Cerebellar nuclear complex (tissue), 1 donor: Measurements from ENCODE around the gene SNIP1.
A peak's percentile ranks its signal among the peaks of the same experiment; 100 is the strongest.
"Not testable (repeated sequence)": the region's sequence is repeated elsewhere in the genome, so short reads cannot be mapped to it uniquely, and the experiment has no call there.

Source experiments
- DNase-seq, 2 experiments: peaks; one replicate each; lab custom pipeline; 2025; lab: John Stamatoyannopoulos, UW

Gene SNIP1, protein sequence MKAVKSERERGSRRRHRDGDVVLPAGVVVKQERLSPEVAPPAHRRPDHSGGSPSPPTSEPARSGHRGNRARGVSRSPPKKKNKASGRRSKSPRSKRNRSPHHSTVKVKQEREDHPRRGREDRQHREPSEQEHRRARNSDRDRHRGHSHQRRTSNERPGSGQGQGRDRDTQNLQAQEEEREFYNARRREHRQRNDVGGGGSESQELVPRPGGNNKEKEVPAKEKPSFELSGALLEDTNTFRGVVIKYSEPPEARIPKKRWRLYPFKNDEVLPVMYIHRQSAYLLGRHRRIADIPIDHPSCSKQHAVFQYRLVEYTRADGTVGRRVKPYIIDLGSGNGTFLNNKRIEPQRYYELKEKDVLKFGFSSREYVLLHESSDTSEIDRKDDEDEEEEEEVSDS

DNA sequence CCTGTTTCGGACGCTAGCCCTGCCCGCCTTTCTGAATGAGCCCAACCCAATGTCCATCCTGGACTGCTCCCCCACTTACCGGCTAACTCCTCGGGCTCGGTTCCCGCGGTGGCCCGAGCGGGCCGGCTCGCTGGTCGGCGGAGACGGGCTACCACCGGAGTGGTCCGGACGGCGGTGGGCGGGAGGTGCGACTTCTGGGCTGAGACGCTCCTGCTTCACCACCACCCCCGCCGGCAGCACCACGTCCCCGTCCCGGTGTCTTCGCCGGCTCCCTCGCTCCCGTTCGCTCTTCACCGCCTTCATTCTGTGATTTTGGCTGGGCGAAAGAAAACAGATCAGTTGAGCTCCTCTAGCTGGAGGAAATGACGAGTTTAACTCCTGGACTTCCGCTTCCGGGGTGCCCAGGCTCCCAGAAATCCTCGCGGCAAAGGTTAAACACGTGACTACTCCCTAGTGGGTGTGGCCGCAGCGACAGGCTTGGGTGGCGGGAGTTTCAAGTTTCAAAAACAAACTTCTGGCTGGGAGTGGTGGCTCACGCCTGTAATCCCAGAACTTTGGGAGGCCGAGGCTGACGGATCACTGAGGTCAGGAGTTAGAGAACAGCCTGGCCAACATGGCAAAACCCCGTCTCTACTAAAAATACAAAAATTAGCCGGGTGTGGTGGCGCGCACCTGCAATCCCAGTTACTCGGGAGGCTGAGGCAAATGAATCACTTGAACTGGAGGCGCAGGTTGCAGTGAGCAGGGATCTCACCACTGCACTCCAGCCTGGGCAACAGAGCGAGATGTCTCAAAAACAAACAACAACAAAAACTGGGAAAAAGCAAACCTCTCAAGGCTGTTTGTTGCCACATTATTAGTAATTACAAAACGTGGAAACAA lies at the start of gene SNIP1:
SNIP1 (minus strand) TSS at position 367 of the 882 bp plus-strand sequence; CDS start at position 303, 64 bp downstream.
- DNase-seq, result peak; percentile 33 to 76

DNA sequence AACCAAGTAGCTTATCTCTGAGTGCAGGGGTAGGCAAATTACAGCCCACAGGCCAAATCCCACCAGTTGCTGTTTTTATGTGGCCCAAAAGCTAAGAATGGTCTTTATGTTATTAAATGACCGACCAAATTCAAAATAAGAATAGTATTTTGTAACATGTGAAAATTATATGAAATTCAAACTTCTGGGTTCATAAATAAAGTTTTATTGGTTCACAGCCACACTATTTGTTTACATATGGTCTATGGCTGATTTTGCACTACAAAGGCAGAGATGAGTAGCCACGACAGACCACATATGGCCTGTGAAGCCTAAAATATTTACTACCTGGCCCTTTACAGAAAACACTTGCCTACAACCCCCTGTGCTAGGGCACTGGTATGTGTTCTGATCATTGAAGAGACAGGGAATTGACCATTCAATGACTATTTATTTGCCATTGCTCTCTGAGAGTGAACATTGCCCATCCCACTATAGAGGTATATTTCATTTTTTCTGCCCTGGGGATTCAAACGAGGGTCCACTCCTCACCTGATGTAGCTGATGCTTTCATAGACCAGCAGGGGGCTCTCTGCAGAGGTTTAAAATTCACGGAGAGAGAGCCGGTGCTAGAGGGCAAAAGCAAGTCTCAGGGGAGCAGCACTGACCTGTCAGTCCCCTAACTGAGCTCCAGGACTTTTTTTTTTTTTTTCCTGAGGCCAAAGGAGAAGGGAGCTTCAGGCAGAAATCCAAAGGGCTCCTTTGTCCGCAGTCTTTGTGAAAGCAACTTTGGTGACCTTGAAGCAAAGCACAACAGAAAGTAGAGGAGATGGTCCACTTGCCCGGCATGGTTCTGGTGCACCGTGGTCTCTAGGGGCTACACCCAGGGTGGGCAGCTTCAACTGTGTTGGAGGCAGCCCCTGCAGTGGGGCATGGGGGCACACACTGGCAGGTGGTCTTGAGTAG lies 48.9 kb upstream of the SNIP1 start:
- DNase-seq, result no peak

DNA sequence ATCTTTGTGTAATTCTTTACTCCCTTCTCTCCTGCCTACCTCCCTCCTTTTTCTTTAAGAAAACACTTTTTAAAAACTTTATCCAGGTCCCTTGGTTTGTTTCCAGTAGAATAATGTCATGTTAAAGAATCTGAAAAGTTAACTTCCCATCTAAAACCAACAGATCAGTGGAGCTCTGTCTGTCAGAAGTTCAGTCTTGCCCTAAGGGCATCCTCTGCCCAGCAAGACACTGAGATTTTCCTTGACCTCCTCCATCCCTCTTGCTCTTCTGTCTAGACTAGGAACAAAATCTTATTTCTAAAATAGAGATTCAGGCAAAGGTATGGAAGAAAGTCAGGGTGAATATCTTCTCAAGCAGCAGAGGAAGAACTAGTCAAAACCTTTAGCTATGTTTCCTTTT lies 47.3 kb upstream of the SNIP1 start:
- no peak for DNase-seq

DNA sequence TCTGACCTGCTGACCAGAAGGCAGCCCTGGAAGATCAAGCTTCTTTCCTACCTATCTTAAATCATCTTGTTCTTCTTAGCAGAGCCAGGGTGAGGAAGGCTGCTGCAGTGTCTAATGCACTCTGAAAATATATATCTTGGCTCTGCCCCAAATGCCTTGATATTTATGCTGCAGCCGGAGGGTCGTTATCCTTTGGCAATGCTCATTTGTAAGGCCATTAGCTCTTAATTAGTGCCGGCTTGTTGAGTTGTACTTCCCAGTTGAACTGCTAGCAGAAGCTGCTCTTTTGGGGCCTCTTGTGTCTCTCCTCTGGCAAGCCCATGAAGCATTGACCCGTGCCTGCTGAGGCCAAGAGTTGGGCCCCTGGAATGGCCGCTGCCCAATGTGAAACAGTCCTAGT lies 45.8 kb upstream of the SNIP1 start:
- DNase-seq, result no peak

DNA sequence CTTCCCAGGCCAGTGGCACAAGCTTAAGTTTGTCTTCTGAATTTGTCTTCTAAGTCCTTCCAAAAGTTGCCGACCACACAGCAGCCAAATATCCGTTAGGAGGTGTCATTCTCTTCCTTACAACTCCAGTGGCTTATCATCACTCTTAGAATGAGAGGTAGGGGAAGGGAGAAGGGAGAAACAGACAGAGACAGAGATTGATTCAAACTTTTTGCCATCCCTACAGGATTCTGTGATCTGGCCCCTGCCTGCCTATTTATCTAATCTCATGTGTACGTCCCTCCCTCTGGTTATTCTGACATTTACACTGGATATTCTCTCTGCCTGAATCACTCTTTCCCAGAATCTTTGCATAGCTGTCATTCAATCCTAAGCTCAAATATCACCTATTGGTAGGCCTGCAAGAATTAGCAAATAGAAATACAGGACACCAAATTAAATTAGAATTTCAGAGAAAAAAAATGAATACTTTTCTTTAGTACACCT lies 42.1 kb upstream of the SNIP1 start:
- no peak for DNase-seq

DNA sequence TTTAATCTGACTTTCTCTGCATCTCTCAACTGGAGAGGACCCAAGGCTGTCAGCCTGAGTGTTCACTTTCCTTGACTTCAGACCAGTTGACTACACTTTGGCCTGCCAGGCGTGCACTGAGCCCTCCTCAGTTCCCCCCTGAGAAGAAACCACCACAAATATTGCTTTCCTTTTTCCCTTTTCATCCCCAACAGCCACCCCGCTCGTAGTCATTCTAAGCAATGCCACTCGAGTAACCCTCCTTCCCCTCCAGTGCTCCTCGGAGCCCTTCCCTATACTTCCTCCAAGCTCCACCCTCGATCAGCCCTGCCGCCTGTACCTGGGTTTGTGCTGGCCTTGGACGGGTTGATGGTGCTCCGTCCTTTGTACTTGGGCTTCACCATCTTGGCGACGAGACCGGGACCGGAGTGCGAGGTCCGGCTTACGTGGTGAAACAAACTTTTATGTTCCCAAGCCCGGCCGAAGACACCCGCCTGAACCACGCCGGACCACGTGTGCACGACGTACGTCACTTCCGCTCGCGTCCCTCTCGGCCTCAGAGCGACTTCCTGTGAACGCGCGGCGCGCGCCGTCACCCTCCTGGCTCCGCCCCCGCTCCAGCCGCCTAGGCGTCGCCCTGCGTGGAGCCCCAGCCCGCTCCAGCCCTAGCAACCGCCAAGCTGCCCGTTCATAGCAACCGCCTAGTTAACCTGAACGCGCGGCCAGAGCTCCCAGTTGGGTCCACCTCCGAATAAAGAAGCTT lies 41.5 kb upstream of the SNIP1 start, which contains the start of gene GNL2:
GNL2 (minus strand) TSS at position 498 of the 742 bp plus-strand sequence; CDS start at position 383, 115 bp downstream.
- peak; percentile 73 to 81 for DNase-seq

DNA sequence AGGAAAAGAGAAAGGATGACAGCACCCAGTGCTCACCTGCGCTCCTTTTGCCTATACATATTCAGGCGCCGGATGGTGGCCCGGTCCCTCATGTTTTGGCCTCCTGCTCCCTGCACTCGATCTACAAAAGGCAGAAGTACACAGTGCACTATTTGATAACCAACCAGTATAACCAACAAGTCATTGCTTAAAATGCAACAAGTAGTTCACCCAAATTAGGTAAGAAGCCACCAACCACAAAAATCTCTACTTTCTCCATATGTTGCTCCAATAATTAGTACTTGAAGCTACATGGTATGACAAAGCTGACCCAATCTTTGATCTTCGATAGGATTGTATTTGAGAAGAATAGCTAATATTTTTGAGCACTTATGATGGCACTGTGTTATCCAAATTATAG lies 39.6 kb upstream of the SNIP1 start:
- DNase-seq, result no peak

DNA sequence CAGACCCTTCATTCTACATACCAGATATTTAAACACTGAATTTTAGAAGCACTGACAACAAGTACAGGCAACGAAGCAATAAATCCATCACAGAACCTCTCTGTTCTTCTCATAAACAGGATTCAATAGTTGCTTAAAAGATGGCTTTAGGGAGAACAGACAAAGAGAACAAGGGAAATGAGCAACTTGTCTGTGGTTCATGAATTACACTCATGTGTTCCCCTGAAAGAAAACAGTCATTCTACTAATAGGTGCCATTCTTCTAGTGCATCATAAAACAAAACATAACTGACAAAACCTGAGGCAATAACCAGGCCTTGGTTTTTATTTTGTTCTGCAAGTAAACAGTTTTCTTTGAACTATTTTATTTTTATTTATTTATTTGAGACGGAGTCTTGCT lies 34.8 kb upstream of the SNIP1 start:
- no peak for DNase-seq

DNA sequence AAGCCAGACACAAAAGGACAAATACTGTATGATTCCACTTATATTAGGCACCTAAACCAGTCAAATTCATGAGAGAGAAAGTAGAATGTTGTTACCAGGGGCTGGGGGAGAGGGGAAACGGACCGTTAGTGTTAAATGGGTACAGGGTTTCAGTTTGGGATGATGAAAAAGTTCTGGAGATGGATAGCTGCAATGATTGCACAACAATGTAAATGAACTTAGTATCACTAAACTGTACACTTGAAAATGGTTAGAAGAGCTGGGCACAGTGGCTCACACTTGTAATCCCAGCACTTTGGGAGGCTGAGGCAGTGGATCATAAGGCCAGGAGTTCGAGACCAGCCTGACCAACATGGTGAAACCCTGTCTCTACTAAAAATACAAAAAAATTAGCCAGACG lies 30.5 kb upstream of the SNIP1 start:
- not testable (repeated sequence) for DNase-seq

DNA sequence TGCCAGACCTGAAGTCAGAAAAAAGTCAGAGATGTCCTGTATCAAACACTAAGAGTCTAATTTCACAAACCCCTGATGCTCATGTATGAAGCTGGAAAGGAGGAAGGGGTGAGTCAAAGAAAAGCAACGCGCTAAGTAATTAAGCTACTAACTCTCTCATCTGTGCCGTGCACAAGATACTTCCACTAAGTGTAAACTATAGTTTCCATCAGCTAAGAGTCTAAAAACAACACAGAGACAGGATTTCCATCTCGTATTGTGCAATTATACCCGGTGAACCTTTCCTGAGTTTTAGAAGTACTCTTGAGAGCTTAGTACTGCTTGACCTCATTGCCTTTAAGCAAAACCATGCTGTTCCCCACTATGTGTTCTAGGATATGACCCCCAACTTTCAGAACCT lies 21.6 kb upstream of the SNIP1 start:
- DNase-seq, result no peak

DNA sequence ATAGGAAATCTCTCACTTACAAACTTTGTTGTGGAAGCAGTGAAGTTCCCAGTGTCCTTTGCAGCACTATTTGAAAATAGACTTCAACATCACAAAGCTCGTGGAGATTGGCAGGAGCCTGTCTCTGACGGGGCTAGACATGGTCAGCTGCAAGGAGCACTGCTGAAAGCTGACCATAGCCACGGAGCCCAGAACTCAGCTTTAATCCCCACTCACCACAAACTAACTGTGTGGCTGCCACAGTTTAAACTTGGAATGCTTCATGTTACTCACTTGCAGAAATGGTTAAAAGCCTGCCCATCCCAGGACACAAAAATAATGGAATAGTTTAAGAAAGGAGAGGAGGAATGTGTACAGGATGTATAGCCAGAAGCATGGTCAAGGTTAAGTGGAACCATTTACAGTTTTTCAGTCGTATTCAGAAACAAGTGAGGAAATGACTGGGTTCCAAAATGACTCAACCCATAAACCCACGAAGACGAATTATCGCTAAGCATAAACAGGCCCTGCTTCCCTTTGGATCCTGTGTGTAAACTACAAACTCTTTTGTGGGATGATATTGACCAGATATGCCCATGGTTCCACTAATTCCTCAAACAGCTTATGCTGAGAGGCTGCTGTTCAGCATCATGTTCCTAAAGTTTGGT lies 20.9 kb upstream of the SNIP1 start:
- DNase-seq, result no peak

DNA sequence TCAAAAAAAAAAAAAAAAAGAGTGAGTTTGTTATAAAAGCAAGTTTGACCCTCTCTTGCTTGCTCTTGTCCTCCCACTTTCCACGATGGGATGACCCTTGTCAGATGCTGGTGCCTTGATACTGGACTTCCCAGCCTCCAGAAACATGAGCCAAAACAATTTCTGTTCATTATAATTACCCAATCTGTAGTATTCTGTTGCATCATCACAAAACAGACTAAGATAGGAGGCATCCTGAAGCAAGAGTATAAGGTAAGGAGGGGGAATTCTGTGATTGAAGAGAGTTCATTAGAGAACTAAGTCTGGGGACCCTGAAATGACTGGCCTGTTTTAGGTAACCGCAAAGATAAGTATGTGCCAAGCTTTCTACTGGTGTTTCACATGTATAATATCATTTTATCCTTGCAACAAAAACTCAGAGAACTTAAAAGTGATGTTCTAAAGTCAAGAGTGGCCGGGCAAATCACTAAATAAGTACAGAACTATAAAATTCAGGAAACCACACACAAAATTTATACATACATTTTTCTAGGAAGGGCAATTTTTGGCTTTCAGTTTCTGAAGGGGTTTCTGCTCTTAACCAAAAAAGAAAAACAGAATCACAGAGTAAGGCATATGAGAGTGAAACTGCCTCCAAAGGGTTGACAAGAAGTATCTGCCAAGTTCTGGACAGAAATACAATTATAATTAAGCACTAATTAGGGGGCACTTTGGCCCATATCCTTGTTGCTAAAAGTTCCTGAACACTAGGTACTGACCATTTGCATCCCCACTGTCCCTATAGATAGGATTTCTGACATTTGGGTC lies 16.6 kb upstream of the SNIP1 start:
- DNase-seq, result no peak

DNA sequence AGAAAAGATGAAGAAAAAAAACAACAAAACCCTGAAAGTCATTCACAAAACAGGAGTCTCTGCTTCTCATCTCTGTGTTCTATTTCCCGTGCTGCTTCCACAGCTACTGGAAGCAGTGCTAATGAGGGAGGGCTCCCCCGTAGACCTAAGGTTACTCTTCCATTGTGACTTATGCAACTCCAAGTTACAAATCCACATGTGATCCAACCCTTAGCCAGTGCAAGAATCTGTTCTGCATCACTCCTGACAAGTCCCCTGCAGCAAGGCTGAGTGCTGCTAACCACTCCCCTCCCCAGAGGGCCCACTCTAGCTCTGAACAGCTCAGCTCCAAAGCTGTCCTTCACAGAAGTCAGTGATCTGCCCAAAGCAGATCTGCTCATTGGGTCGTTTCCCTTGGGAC lies 12.9 kb upstream of the SNIP1 start:
- DNase-seq, result no peak

DNA sequence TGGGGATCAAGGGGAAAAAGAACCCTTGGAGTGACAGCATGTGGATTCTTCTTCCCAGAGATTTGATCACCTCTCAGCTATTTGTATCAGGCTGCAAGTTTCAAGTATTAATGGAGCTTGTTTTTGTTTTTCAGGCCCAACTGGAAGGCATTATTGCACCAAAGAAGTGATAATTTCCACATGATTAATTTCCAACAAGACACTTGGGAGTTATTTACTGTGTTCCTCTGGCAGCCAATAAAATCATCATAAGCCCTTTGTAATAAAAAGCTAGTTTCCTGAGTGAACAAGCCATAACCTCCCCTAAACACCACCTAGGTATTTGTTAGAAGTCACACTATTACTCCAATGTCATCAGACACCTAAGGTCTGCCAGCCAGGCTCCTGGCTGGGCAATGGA lies 10.8 kb upstream of the SNIP1 start:
- no peak for DNase-seq

DNA sequence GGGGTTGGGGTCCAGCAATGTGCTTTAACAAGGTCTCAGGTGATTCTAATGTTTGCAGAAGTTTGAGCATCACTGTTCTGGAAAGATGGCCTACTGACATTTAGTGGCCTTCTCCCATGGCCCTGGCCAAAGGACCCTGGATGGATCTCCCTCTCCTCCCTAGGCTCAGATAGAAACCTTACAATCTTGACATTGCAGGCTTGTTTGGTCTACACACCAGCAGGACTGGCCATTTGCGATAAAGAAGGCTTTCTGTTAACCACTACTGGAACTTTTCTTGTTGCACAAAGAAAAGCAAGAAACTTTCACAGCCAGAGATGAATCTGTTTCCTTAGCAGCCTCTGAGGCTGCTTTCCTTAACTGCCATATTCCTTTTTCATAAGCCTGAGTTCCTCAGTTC lies 8.9 kb upstream of the SNIP1 start:
- no peak for DNase-seq

DNA sequence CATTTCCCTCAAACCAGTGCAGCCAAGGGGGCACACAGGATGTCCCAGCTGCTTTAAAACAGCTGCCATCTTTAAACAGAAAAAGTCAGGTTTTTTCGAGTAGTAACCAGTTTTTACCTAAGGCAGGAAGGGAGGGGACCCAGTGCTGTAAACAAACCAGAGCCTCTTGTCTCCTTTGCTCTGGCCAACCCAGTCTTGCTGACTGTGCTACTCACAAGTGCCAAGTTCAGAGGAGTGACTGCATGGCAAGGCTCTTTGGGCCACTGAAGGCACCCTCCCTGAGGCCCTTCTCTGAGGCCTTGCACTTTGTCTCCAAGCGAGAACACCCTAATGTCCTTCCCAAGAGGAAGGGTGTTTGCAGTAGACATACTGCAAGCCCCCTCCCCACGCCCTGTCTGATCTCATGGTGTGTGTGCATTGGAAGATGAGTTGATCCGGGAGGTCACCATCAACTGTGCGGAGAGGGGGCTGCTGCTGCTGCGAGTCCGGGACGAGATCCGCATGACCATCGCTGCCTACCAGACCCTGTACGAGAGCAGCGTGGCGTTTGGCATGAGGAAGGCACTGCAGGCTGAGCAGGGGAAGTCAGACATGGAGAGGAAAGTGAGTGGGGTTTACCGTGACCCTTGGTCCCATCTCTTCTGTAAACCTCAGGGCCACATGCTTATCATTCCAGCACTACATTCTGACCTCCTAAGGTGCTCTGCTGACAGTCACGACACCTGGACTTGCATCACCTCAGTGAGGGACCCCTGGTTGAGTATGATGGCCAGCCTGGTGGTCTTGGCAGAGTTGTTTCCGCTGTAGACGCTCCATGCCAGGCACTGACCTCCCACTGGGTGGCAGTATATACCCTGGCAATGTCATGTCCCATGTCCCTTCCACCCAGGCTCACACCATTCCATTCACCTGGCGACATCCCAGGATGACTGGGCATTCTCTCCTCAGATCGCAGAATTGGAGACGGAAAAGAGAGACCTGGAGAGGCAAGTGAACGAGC lies 7.3 kb upstream of the SNIP1 start:
- DNase-seq, result no peak

DNA sequence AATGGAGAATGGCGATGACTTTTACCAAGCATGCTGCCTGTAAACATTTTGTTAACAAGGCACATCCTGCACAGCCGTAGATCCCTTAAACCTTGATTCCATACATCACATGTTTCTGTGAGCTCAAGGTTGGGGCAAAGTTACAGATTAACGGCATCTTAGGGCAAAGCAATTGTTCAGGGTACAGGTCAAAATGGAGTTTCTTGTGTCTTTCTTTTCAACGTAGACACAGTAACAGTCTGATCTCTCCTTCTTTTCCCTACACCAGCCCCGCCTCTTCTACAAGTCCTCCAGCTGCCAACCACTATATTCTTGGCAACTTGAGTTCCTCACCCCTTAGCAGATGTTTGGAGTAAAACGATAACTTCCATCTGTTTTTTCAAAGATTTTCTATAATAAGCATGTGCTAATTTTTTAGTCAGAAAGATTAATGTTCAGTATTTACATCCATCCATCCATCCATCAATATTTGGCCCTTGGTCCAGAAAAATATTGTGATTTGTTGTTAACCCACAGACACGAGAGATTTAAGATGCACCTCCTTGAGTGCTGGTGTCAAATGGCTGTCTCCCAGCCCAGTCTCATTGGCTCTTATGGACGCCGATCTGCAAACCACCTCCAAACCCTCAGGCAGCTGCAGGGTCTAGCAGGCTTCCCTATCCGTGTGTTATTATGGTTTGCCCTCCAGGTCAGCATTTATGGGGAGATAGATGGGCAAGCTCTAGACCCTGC lies 6.5 kb upstream of the SNIP1 start:
- no peak for DNase-seq

DNA sequence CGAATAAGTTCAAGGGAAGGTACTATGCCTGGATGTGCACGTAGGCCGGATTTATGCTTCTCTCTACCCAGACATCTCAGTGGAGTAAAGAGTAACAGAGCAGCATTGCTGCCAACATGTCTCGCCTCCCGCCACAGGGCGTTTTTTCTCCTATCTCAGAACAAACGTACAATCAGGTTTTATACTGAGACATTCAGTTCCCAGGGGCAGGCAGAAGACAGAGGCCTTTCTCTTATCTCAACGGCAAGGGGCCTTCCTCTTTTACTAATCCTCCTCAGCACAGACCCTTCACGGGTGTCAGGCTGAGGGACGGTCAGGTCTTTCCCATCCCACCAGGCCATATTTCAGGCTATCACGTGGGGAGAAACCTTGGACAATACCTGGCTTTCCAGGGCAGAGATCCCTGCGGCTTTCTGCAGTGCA lies 5.9 kb upstream of the SNIP1 start:
- not testable (repeated sequence) for DNase-seq
